Vagina (tissue), 2 donors: ENCODE results near the gene GNAQ.

Experiments
- POLR2A ChIP-seq, 2 donors: fragments of 450-650 bp; IDR thresholded peaks; one replicate each; pipeline ENCODE4 v1.6.1; 2017; ENCODE audit warnings: antibody characterized with exemption in 2 of 2, mild to moderate bottlenecking in 2 of 2, moderate library complexity in 2 of 2
- POLR2AphosphoS5 ChIP-seq, 2 donors: sonication (generic); formaldehyde crosslinking; IDR thresholded peaks; one replicate each; pipeline ENCODE4 v1.9.0; 2017; ENCODE audit warnings: antibody characterized with exemption in 2 of 2, mild to moderate bottlenecking in 2 of 2, low read depth in 1 of 2; ENCODE audit not compliant: insufficient read depth in 1 of 2
- TF ChIP-seq, protein P1 (sequence below), 3 experiments: fragments of 450-650 bp in 2 of 3; fragments of 200-600 bp in 1 of 3; sonication (generic) in 1 of 3; IDR thresholded peaks; one replicate each; pipeline ENCODE4 v1.5.1; 2017 to 2019; ENCODE audit warnings: antibody characterized with exemption in 3 of 3, mild to moderate bottlenecking in 2 of 3, moderate library complexity in 2 of 3

DNA sequence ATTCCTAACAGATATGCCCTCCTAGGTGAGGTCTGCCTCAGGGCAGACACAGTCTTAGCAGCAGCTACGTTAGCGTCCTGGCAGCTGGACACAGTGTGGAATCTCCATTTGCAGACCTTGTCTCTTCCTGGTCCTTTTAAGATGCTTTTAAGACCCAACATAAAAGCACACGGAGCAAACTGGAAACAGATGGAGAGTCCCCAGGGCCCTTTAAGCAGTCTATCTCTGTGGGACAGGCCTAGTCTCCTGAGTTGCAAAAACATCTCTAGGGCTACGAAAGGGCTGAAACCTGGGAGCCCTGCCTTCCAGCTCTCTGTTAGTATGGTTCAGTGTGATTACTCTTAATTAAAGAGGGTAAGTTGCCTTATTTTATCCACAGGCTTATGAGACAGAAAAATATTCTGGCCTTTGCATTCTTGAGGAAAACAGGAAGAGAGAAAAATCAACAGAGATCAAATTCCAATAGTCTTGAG lies 317.5 kb downstream of the GNAQ start:
- no peak for TF ChIP-seq POLR2AphosphoS5 (IDR thresholded peaks at IDR 0.05; ENCODE audit: insufficient read depth in 1 of 2, low read depth in 1 of 2)
- no peak for TF ChIP-seq POLR2A (IDR thresholded peaks at IDR 0.05)
- TF ChIP-seq, protein P1, sequence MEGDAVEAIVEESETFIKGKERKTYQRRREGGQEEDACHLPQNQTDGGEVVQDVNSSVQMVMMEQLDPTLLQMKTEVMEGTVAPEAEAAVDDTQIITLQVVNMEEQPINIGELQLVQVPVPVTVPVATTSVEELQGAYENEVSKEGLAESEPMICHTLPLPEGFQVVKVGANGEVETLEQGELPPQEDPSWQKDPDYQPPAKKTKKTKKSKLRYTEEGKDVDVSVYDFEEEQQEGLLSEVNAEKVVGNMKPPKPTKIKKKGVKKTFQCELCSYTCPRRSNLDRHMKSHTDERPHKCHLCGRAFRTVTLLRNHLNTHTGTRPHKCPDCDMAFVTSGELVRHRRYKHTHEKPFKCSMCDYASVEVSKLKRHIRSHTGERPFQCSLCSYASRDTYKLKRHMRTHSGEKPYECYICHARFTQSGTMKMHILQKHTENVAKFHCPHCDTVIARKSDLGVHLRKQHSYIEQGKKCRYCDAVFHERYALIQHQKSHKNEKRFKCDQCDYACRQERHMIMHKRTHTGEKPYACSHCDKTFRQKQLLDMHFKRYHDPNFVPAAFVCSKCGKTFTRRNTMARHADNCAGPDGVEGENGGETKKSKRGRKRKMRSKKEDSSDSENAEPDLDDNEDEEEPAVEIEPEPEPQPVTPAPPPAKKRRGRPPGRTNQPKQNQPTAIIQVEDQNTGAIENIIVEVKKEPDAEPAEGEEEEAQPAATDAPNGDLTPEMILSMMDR (IDR thresholded peaks at IDR 0.05): no peak
